ENCODE results near the gene ECHS1. TPM values are rescaled to one million over a fixed set of nuclear protein-coding genes. Genes with fewer than 3 reads are reported as not detected.
A peak's percentile ranks its signal among the peaks of the same experiment; 100 is the strongest.

The ECHS1 gene
- total and polyA plus RNA-seq, 9 of the 15 experiments (the other 6 are each of a cell fraction or from before 2014, with no cell fraction given), result 16.6 to 100 (median 68.1) TPM

GRCh38 chr10:133357285-133358161 lies 15.6 kb downstream of the ECHS1 start, which contains the start of gene FUOM (continued):
- TF ChIP-seq ZNF318 (IDR thresholded peaks at IDR 0.05; ENCODE audit: borderline replicate concordance in 1 of 2, low read depth in 1 of 2) (no peak), ATF1 (CRISPR knock-in tag; IDR thresholded peaks at IDR 0.05) (no peak), ATF1 (tag; IDR thresholded peaks at IDR 0.05) (no peak), NCOA1 (IDR thresholded peaks at IDR 0.05; ENCODE audit: low read depth) (no peak), USF2 (CRISPR knock-in tag; IDR thresholded peaks at IDR 0.05) (no peak), PYGO2 (tag; IDR thresholded peaks at IDR 0.05) (no peak), EZH2 (IDR thresholded peaks at IDR 0.05; ENCODE audit: borderline replicate concordance, low read depth, low read length) (no peak), SMAD4 (CRISPR knock-in tag; conservative IDR thresholded peaks at IDR 0.05) (no peak), DDX20 (tag; IDR thresholded peaks at IDR 0.05; ENCODE audit: low read depth) (no peak), RAD51 (IDR thresholded peaks at IDR 0.05; ENCODE audit: borderline replicate concordance, low read depth) (no peak; the same call in 1 of the 2 replicates), PTTG1 (tag; IDR thresholded peaks at IDR 0.05; ENCODE audit: low read depth) (no peak), TSC22D4 (tag; IDR thresholded peaks at IDR 0.05) (no peak), NFIX (CRISPR knock-in tag; IDR thresholded peaks at IDR 0.05; ENCODE audit: low read depth) (no peak), GTF3C2 (IDR thresholded peaks at IDR 0.05; ENCODE audit: borderline replicate concordance, extremely low read depth, insufficient read length) (no peak), PCBP1 (IDR thresholded peaks at IDR 0.05; ENCODE audit: low read depth, low read length, poor library complexity, severe bottlenecking) (peak; percentile 61)
